ENCODE results near the gene LKAAEAR1.

- no peak for TF ChIP-seq CTCF (IDR thresholded peaks at IDR 0.05)
- no peak for TF ChIP-seq EP300 (IDR thresholded peaks at IDR 0.05)
Measured at GRCh38 chr20:64052326-64052722, 31.9 kb downstream of the LKAAEAR1 start.
